HEK293 (cell line): Measurements from ENCODE around the gene DNA2.

Experiments
- CTCF ChIA-PET: fragments of 350-600 bp; formaldehyde crosslinking; extraction: SDS; loops from one replicate; lab custom pipeline; 2021; ENCODE audit warnings: antibody characterized with exemption; lab: Yijun Ruan, JAX
- POLR2A ChIA-PET: fragments of 300-600 bp; formaldehyde crosslinking; extraction: SDS; loops from one replicate; lab custom pipeline; 2020; ENCODE audit warnings: antibody characterized with exemption, inconsistent platforms; lab: Yijun Ruan, JAX
- H3K27ac ChIP-seq: fragments of 200-500 bp; sonication (Bioruptor generic); 2 replicates; pipeline ENCODE4 v1.5.1; 2014; ENCODE audit warnings: low read depth, low read length, control low read depth, inconsistent platforms; ENCODE audit errors: extremely low read depth
- H3K36me3 ChIP-seq, 2 experiments: fragments of 200-500 bp in 1 of 2; sonication (Bioruptor generic) in 1 of 2; 1 replicate in 1 of 2; 2 replicates in 1 of 2; pipeline ENCODE4 v1.5.1; 2014 to 2017; ENCODE audit warnings: inconsistent platforms in 2 of 2, low read length in 2 of 2; ENCODE audit not compliant: control insufficient read depth in 2 of 2, insufficient read depth in 1 of 2
- H3K4me1 ChIP-seq: fragments of 200-500 bp; sonication (Bioruptor generic); 2 replicates; pipeline ENCODE4 v1.5.1; 2014; ENCODE audit warnings: mild to moderate bottlenecking, low read length, inconsistent platforms; ENCODE audit not compliant: control insufficient read depth, insufficient read depth
- H3K4me3 ChIP-seq: 2 replicates; pipeline ENCODE4 v1.5.1; 2011; ENCODE audit warnings: low read depth, mild to moderate bottlenecking, control low read depth, low read length, moderate library complexity
- H3K9me3 ChIP-seq: fragments of 200-500 bp; sonication (Bioruptor generic); 2 replicates; pipeline ENCODE4 v1.5.1; 2014; ENCODE audit warnings: low read depth, low read length, inconsistent platforms; ENCODE audit not compliant: control insufficient read depth, insufficient read depth
- BCL11A ChIP-seq: fragments of 450-650 bp; formaldehyde crosslinking; IDR thresholded peaks from 2 replicates; pipeline ENCODE4 v1.5.1; 2016; ENCODE audit warnings: low read depth, missing biosample characterization, missing genetic modification characterization
- KLF17 ChIP-seq: fragments of 450-650 bp; formaldehyde crosslinking; IDR thresholded peaks from 2 replicates; pipeline ENCODE4 v1.5.1; 2016; ENCODE audit warnings: missing biosample characterization, missing genetic modification characterization
- KLF8 ChIP-seq: fragments of 450-650 bp; formaldehyde crosslinking; IDR thresholded peaks from 2 replicates; pipeline ENCODE4 v1.5.1; 2016; ENCODE audit warnings: missing biosample characterization, missing genetic modification characterization
- RBAK ChIP-seq: fragments of 450-650 bp; formaldehyde crosslinking; IDR thresholded peaks from 2 replicates; pipeline ENCODE4 v1.5.1; 2016; ENCODE audit warnings: missing biosample characterization, missing genetic modification characterization
- ZBTB10 ChIP-seq: fragments of 450-650 bp; formaldehyde crosslinking; IDR thresholded peaks from 2 replicates; pipeline ENCODE4 v1.5.1; 2016; ENCODE audit warnings: missing biosample characterization, missing genetic modification characterization
- ZBTB17 ChIP-seq: fragments of 450-650 bp; formaldehyde crosslinking; IDR thresholded peaks from 2 replicates; pipeline ENCODE4 v1.5.1; 2016; ENCODE audit warnings: missing biosample characterization, missing genetic modification characterization
- ZNF416 ChIP-seq: fragments of 450-650 bp; formaldehyde crosslinking; IDR thresholded peaks from 2 replicates; pipeline ENCODE4 v1.5.1; 2016; ENCODE audit warnings: missing biosample characterization, missing genetic modification characterization
- ZNF521 ChIP-seq: fragments of 450-650 bp; formaldehyde crosslinking; IDR thresholded peaks from 2 replicates; pipeline ENCODE4 v1.5.1; 2017; ENCODE audit warnings: missing biosample characterization, mild to moderate bottlenecking, missing genetic modification characterization
- ZNF560 ChIP-seq: fragments of 450-650 bp; formaldehyde crosslinking; IDR thresholded peaks from 2 replicates; pipeline ENCODE4 v1.5.1; 2017; ENCODE audit warnings: missing biosample characterization, missing genetic modification characterization, borderline replicate concordance
- ZNF664 ChIP-seq: fragments of 450-650 bp; formaldehyde crosslinking; IDR thresholded peaks from 2 replicates; pipeline ENCODE4 v1.5.1; 2016; ENCODE audit warnings: missing biosample characterization, missing genetic modification characterization
- ZNF692 ChIP-seq: fragments of 450-650 bp; formaldehyde crosslinking; IDR thresholded peaks from 2 replicates; pipeline ENCODE4 v1.5.1; 2016; ENCODE audit warnings: missing biosample characterization, missing genetic modification characterization
- ZNF776 ChIP-seq: fragments of 450-650 bp; formaldehyde crosslinking; IDR thresholded peaks from 2 replicates; pipeline ENCODE4 v1.5.0; 2017; ENCODE audit warnings: missing biosample characterization, missing genetic modification characterization, borderline replicate concordance
- ZNF830 ChIP-seq: fragments of 450-650 bp; IDR thresholded peaks from 2 replicates; pipeline ENCODE4 v1.5.0; 2018; ENCODE audit warnings: missing biosample characterization, missing genetic modification characterization, low read depth, mild to moderate bottlenecking, moderate library complexity
- TF ChIP-seq, protein P1 (sequence below): fragments of 450-650 bp; formaldehyde crosslinking; IDR thresholded peaks from 2 replicates; pipeline ENCODE4 v1.5.1; 2017; ENCODE audit warnings: missing biosample characterization, missing genetic modification characterization
- TF ChIP-seq, protein P2 (sequence below): fragments of 450-650 bp; formaldehyde crosslinking; IDR thresholded peaks from 2 replicates; pipeline ENCODE4 v1.5.1; 2016; ENCODE audit warnings: missing biosample characterization, missing genetic modification characterization

The DNA2 gene

DNA sequence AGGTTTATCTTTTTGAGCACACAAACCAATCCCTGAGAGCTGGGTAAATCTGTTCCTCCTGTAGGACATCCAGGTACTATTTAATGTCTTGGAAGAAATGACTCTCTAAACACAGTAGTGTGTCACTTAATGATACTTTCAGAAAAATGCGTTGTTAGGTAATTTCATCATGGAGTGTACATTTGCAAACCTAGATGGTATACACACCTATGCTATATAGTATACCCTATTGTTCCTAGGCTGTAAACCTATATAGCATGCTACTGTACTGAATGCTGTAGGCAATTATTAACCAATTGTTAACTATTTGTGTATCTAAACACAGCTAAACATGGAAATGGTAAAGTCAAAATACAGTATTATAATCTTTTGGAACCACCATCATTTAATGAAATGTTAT, 74.8 kb downstream of the DNA2 start:
- Histone ChIP-seq H3K4me1 (no peaks in the 10 kb centered on the region), H3K4me3 (no peak overlapping the region), H3K27ac (no peak overlapping the region), H3K36me3 (peaks cover 51 to 68% of the 10 kb centered on the region in 2 experiments), H3K9me3 (no peaks in the 10 kb centered on the region)
- ChIA-PET CTCF (interaction anchor here (0.7 to 1.0 kb wide), 2 partner anchors 10 to 22 kb away, joined by 3 to 4 read pairs; partner anchors contain the start of gene RUFY2), POLR2A (no interaction called here)
- no peak for TF ChIP-seq ZNF560 (tag by site-specific recombination)
- TF ChIP-seq ZBTB17 (tag by site-specific recombination): no peak
- TF ChIP-seq KLF8 (tag by site-specific recombination): no peak
- no peak for TF ChIP-seq ZBTB10 (tag by site-specific recombination)
- no peak for TF ChIP-seq ZNF664 (tag by site-specific recombination)
- no peak for TF ChIP-seq ZNF830 (tag by site-specific recombination)
- no peak for TF ChIP-seq KLF17 (tag by site-specific recombination)

DNA sequence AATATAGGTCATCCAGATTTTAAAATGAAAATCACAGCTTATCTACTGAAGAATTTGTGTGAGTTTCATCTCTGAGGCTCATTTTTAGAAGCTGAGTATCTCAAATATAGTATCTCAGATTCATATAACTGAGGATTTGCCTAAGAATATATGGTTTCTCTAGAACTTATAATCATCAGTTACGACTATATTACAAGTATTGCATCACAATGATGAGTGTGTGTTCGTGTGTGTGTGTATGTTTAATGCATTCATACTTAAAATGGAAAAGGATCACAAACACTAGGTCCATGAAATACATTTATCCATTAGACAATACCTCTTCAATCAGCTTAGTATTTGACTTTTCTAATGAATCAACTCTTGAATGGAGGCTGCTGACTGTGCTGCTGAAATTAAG, 86.0 kb downstream of the DNA2 start:
- no peak for TF ChIP-seq ZNF692 (tag by site-specific recombination)
- TF ChIP-seq BCL11A (tag by site-specific recombination): no peak
- TF ChIP-seq ZNF416 (tag by site-specific recombination): no peak
- no peak for TF ChIP-seq RBAK (tag by site-specific recombination)
- TF ChIP-seq, protein P1, sequence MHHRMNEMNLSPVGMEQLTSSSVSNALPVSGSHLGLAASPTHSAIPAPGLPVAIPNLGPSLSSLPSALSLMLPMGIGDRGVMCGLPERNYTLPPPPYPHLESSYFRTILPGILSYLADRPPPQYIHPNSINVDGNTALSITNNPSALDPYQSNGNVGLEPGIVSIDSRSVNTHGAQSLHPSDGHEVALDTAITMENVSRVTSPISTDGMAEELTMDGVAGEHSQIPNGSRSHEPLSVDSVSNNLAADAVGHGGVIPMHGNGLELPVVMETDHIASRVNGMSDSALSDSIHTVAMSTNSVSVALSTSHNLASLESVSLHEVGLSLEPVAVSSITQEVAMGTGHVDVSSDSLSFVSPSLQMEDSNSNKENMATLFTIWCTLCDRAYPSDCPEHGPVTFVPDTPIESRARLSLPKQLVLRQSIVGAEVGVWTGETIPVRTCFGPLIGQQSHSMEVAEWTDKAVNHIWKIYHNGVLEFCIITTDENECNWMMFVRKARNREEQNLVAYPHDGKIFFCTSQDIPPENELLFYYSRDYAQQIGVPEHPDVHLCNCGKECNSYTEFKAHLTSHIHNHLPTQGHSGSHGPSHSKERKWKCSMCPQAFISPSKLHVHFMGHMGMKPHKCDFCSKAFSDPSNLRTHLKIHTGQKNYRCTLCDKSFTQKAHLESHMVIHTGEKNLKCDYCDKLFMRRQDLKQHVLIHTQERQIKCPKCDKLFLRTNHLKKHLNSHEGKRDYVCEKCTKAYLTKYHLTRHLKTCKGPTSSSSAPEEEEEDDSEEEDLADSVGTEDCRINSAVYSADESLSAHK (tag by site-specific recombination): no peak
- TF ChIP-seq ZNF521 (tag by site-specific recombination): no peak
- TF ChIP-seq ZNF560 (tag by site-specific recombination): no peak
- no peak for TF ChIP-seq ZNF776 (tag by site-specific recombination)
- TF ChIP-seq, protein P2, sequence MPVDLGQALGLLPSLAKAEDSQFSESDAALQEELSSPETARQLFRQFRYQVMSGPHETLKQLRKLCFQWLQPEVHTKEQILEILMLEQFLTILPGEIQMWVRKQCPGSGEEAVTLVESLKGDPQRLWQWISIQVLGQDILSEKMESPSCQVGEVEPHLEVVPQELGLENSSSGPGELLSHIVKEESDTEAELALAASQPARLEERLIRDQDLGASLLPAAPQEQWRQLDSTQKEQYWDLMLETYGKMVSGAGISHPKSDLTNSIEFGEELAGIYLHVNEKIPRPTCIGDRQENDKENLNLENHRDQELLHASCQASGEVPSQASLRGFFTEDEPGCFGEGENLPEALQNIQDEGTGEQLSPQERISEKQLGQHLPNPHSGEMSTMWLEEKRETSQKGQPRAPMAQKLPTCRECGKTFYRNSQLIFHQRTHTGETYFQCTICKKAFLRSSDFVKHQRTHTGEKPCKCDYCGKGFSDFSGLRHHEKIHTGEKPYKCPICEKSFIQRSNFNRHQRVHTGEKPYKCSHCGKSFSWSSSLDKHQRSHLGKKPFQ (tag by site-specific recombination): no peak
- Histone ChIP-seq H3K4me1 (no peaks in the 10 kb centered on the region), H3K36me3 (peaks cover 75 to 83% of the 10 kb centered on the region in 2 experiments), H3K9me3 (no peaks in the 10 kb centered on the region), H3K27ac (no peak overlapping the region), H3K4me3 (no peak overlapping the region)
- CTCF ChIA-PET: no interaction called here
- POLR2A ChIA-PET: no interaction called here
